Natural killer cell (primary cell): ENCODE data around the gene TTC34. TPM values are rescaled to one million over a fixed set of nuclear protein-coding genes. Genes with fewer than 3 reads are reported as not detected.

Experiments used
- ATAC-seq, 3 donors: fragments of 150-1000 bp in 2 of 3; fragments of 200-7000 bp in 1 of 3; cut with Tn5 transposase; 1 replicate in 1 of 3; 2 replicates in 2 of 3; pipeline ENCODE4 v1.10.0; 2021; ENCODE audit warnings: mild to moderate bottlenecking in 2 of 3, moderate library complexity in 2 of 3
- DNase-seq, 2 donors: peaks; one replicate each; pipeline versions ENCODE4 v3.0.0 to v3.0.0-alpha.2; 2013 to 2021; ENCODE audit warnings: mixed read lengths in 1 of 2
- H3K27ac ChIP-seq: one replicate; pipeline ENCODE4 v1.5.1; 2013; ENCODE audit warnings: mild to moderate bottlenecking, low read length
- H3K27me3 ChIP-seq: one replicate; pipeline ENCODE4 v1.6.1; 2013; ENCODE audit warnings: low read length; ENCODE audit not compliant: control insufficient read depth, insufficient read depth
- H3K36me3 ChIP-seq: one replicate; pipeline ENCODE4 v1.6.1; 2013; ENCODE audit warnings: low read length; ENCODE audit not compliant: control insufficient read depth, insufficient read depth
- H3K4me1 ChIP-seq: one replicate; pipeline ENCODE4 v1.6.1; 2013; ENCODE audit warnings: low read length; ENCODE audit not compliant: control insufficient read depth, insufficient read depth
- H3K4me3 ChIP-seq: one replicate; pipeline ENCODE4 v1.5.1; 2013; ENCODE audit warnings: low read length
- H3K9me3 ChIP-seq: one replicate; pipeline ENCODE4 v1.6.1; 2013; ENCODE audit warnings: low read length; ENCODE audit not compliant: control insufficient read depth, insufficient read depth
- H3K27ac Mint-ChIP-seq, 2 donors: one replicate each; pipeline ENCODE4 v1.8.0; 2022; ENCODE audit warnings: mild to moderate bottlenecking in 2 of 2, mixed read lengths in 2 of 2, moderate library complexity in 1 of 2
- H3K27me3 Mint-ChIP-seq, 2 donors: one replicate each; pipeline ENCODE4 v1.8.0; 2022; ENCODE audit warnings: low read depth in 2 of 2, mixed read lengths in 2 of 2
- H3K36me3 Mint-ChIP-seq: one replicate; pipeline ENCODE4 v1.8.0; 2022; ENCODE audit warnings: mixed read lengths
- H3K4me1 Mint-ChIP-seq, 2 donors: one replicate each; pipeline ENCODE4 v1.8.0; 2022; ENCODE audit warnings: mixed read lengths in 2 of 2
- H3K4me3 Mint-ChIP-seq: one replicate; pipeline ENCODE4 v1.8.0; 2022; ENCODE audit warnings: mild to moderate bottlenecking, moderate library complexity, mixed read lengths
- H3K9me3 Mint-ChIP-seq, 2 donors: one replicate each; pipeline ENCODE4 v1.8.0; 2022; ENCODE audit warnings: mixed read lengths in 2 of 2
- CTCF ChIP-seq: fragments of 200-600 bp; IDR thresholded peaks from one replicate; pipeline ENCODE4 v1.8.0; 2022; ENCODE audit warnings: antibody characterized with exemption
- WGBS: methylation state at CpG from one replicate; pipeline ENCODE4 v1.1.7; 2013; ENCODE audit warnings: missing lambda C conversion rate; ENCODE audit not compliant: insufficient coverage; 5-methylcytosine and 5-hydroxymethylcytosine counted together
- intact Hi-C: fragments of 100-400 bp; cut with micrococcal nuclease; formaldehyde crosslinking; loops from one replicate; pipeline ENCODE4 v1.14.2; 2022
- total RNA-seq, 4 donors: library from RNA; stranded (reverse); fragments of 120-200 nt in 1 of 4; gene quantifications; one replicate each; pipeline versions ENCODE4 v1.2.3 to v1.2.4, GENCODE V29; 2013 to 2022

TTC34 gene
- total RNA-seq, 3 donors from 2014 or later (not counting 1 experiment from before 2014, with no cell fraction given) = 0.80 to 1.4 (median 1.2) TPM

GRCh38 chr1:2826316-2826715 is 24.8 kb upstream of the TTC34 start:
- Mint-ChIP-seq H3K4me3 (no peak overlapping the region), H3K4me1 (peaks cover 0 to 3% of the 10 kb centered on the region in 2 donors), H3K36me3 (no peaks in the 10 kb centered on the region), H3K9me3 (peaks cover 0 to 4% of the 10 kb centered on the region in 2 donors), H3K27me3 (peaks cover 6 to 7% of the 10 kb centered on the region in 2 donors), H3K27ac (no peak overlapping the region)
- Histone ChIP-seq H3K27ac (no peak overlapping the region), H3K4me1 (no peaks in the 10 kb centered on the region), H3K9me3 (peaks cover 4% of the 10 kb centered on the region), H3K36me3 (no peaks in the 10 kb centered on the region), H3K4me3 (no peak overlapping the region), H3K27me3 (no peaks in the 10 kb centered on the region)
- no peak for DNase-seq
- 86% methylated on average over 15 of the region's 15 CpGs for whole genome bisulfite sequencing
- no peak for TF ChIP-seq CTCF
- no peak for ATAC-seq
- intact Hi-C loops = no loop called here

- DNase-seq (no peak), ATAC-seq (no peak)
- H3K9me3 Mint-ChIP-seq = peaks cover 0 to 4% of the 10 kb centered on the region in 2 donors
- H3K27ac Mint-ChIP-seq = no peak overlapping the region
- no peaks in the 10 kb centered on the region for H3K36me3 ChIP-seq
- peaks cover 6 to 7% of the 10 kb centered on the region in 2 donors for H3K27me3 Mint-ChIP-seq
- H3K4me3 ChIP-seq = no peak overlapping the region
- peaks cover 0 to 3% of the 10 kb centered on the region in 2 donors for H3K4me1 Mint-ChIP-seq
- no peak overlapping the region for H3K27ac ChIP-seq
- H3K27me3 ChIP-seq = no peaks in the 10 kb centered on the region
- WGBS = 86% methylated on average over 16 of the region's 18 CpGs
- H3K4me1 ChIP-seq = no peaks in the 10 kb centered on the region
- intact Hi-C loops = no loop called here
- no peak for TF ChIP-seq CTCF
- no peaks in the 10 kb centered on the region for H3K36me3 Mint-ChIP-seq
- no peak overlapping the region for H3K4me3 Mint-ChIP-seq
- peaks cover 4% of the 10 kb centered on the region for H3K9me3 ChIP-seq
Observed at GRCh38 chr1:2825487-2826189, 24.1 kb upstream of the TTC34 start.

GRCh38 chr1:2824999-2825398 is 23.5 kb upstream of the TTC34 start:
- H3K9me3 ChIP-seq = peaks cover 4% of the 10 kb centered on the region
- H3K4me1 ChIP-seq = no peaks in the 10 kb centered on the region
- ATAC-seq = no peak
- no peak for DNase-seq
- TF ChIP-seq CTCF = no peak
- Mint-ChIP-seq H3K4me3 (no peak overlapping the region), H3K27ac (no peak overlapping the region), H3K27me3 (peaks cover 6 to 7% of the 10 kb centered on the region in 2 donors), H3K36me3 (no peaks in the 10 kb centered on the region), H3K9me3 (peaks cover 0 to 4% of the 10 kb centered on the region in 2 donors), H3K4me1 (peaks cover 0 to 3% of the 10 kb centered on the region in 2 donors)
- intact Hi-C loops = loop anchor here (5.0 kb wide), 1 partner anchor 597 kb away; no protein-coding TSS in a partner anchor
- no peak overlapping the region for H3K27ac ChIP-seq
- H3K36me3 ChIP-seq = no peaks in the 10 kb centered on the region
- H3K4me3 ChIP-seq = no peak overlapping the region
- H3K27me3 ChIP-seq = no peaks in the 10 kb centered on the region
